ENCODE results near the gene SP140. TPM values are rescaled to one million over a fixed set of nuclear protein-coding genes. Genes with fewer than 3 reads are reported as not detected.
A peak's percentile ranks its signal among the peaks of the same experiment; 100 is the strongest.
"Not testable (repeated sequence)": the region's sequence is repeated elsewhere in the genome, so short reads cannot be mapped to it uniquely, and the experiment has no call there.

SP140 gene
- total and polyA plus RNA-seq, 2 experiments from 2014 or later = 0.24 to 0.70 TPM

DNA sequence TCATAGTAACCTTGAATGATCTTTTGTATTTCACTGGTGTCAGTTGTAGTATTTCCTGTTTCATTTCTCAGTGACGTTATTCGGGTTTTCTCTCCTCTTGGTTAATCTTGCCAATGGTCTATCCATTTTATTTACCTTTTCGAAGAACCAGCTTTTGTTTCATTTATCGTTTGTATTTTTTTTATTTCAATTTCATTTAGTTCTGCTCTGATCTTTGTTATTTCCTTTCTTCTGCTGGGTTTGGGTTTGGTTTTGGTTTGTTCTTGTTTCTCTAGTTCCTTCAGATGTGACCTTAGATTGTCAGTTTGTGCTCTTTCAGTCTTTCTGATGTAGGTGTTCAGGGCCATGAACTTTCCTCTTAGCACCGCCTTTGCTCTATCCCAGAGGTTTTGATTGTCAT is 36.7 kb downstream of the SP140 start:
- Histone ChIP-seq H3K4me1 (ENCODE audit: insufficient read depth) (no peaks in the 10 kb centered on the region), H2AFZ (no peak overlapping the region), H3K36me3 (ENCODE audit: insufficient read depth) (no peaks in the 10 kb centered on the region), H4K20me1 (replicated peaks; ENCODE audit: insufficient read depth) (no peaks in the 10 kb centered on the region), H3F3A (replicated peaks; ENCODE audit: low read depth) (no peaks in the 10 kb centered on the region), H3K27me3 (ENCODE audit: insufficient read depth) (no peaks in the 10 kb centered on the region), H3K27ac (ENCODE audit: low read depth) (no peak overlapping the region), H3K9me2 (ENCODE audit: insufficient read depth) (peaks cover 6% of the 10 kb centered on the region; the same call in 1 of the 2 replicates), H3K4me2 (no peak overlapping the region), H3K79me2 (replicated peaks; ENCODE audit: insufficient read depth) (no peaks in the 10 kb centered on the region), H3K4me3 (no peak overlapping the region)
- Mint-ChIP-seq H3K4me3 (no peak overlapping the region), H3K9me3 (no peaks in the 10 kb centered on the region), H3K27ac (no peak overlapping the region), H3K4me1 (peaks cover 5% of the 10 kb centered on the region; the same call in 2 of the 3 replicates), H3K27me3 (ENCODE audit: insufficient read depth, low read depth, poor library complexity) (no peaks in the 10 kb centered on the region), H3K36me3 (ENCODE audit: low read depth) (no peaks in the 10 kb centered on the region)
- no peak for TF ChIP-seq JUNB (IDR thresholded peaks at IDR 0.05; ENCODE audit: unreplicated experiment)
- DNase-seq (ENCODE audit: low spot score) (no peak), ATAC-seq (no peak)

DNA sequence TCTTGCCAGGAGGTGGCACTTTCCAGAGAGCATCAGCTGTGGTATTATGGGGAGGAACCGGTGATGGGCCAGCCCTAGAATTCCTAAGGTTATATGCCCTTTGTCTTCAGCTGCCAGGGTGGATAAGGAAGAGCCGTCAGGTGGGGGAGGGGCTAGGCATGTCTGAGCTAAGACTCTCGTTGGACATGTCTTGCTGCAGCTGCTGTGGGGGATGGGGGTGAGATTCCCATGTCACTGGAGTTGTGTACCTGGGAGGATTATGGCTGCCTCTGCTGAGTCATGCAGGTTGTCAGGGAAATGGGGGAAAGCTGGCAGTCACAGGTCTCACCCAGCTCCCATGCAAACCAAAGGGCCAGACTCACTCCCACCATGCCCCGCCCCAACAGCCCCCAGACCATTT is 39.4 kb downstream of the SP140 start:
- peak overlapping the region; percentile 66; the same call in 1 of the 2 replicates for H2AFZ ChIP-seq
- not testable (repeated sequence) for H3K27ac ChIP-seq (ENCODE audit: low read depth); H3K9me3 Mint-ChIP-seq; H3K9me2 ChIP-seq (ENCODE audit: insufficient read depth); H3K27me3 Mint-ChIP-seq (ENCODE audit: insufficient read depth, low read depth, poor library complexity); H3K36me3 ChIP-seq (ENCODE audit: insufficient read depth); H3K4me3 Mint-ChIP-seq; H4K20me1 ChIP-seq (replicated peaks; ENCODE audit: insufficient read depth); H3K4me1 ChIP-seq (ENCODE audit: insufficient read depth); H3K4me3 ChIP-seq; H3K4me1 Mint-ChIP-seq; H3K36me3 Mint-ChIP-seq (ENCODE audit: low read depth); H3K4me2 ChIP-seq; ATAC-seq; H3K79me2 ChIP-seq (replicated peaks; ENCODE audit: insufficient read depth); H3K27me3 ChIP-seq (ENCODE audit: insufficient read depth); H3F3A ChIP-seq (replicated peaks; ENCODE audit: low read depth)
- DNase-seq (ENCODE audit: low spot score) = peak; percentile 33
- peak overlapping the region; percentile 88 for H3K27ac Mint-ChIP-seq

DNA sequence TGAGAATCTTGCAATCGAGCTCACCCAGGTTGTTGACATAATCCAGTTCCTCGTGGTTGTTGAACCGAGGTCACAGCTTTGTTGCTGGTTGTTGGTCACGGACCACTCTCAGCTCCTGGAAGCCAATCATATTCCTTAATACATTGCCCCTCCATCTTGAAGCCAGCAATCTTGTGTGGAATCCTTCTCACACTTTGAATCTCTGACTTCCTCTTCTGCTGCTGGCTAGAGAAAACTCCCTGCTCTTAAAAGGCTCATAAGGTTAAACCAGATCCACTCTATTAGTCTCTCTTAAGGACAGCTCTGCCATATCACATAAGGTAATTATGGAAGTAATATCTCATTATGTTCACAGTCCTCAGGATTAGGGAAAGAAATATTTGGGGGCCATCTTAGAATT is 41.1 kb downstream of the SP140 start:
- ATAC-seq = no peak
- TF ChIP-seq, protein P1, sequence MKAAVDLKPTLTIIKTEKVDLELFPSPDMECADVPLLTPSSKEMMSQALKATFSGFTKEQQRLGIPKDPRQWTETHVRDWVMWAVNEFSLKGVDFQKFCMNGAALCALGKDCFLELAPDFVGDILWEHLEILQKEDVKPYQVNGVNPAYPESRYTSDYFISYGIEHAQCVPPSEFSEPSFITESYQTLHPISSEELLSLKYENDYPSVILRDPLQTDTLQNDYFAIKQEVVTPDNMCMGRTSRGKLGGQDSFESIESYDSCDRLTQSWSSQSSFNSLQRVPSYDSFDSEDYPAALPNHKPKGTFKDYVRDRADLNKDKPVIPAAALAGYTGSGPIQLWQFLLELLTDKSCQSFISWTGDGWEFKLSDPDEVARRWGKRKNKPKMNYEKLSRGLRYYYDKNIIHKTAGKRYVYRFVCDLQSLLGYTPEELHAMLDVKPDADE (IDR thresholded peaks at IDR 0.05) = no peak
- TF ChIP-seq EZH2 (IDR thresholded peaks at IDR 0.05; ENCODE audit: low read depth, unreplicated experiment) (no peak), EZH2phosphoT487 (IDR thresholded peaks at IDR 0.05; ENCODE audit: unreplicated experiment) (no peak), ZNF331 (CRISPR knock-in tag; IDR thresholded peaks at IDR 0.05; ENCODE audit: low read depth) (no peak), STAT1 (IDR thresholded peaks at IDR 0.05; ENCODE audit: unreplicated experiment) (no peak), ZNF114 (CRISPR knock-in tag; IDR thresholded peaks at IDR 0.05) (no peak)
- TF ChIP-seq, protein P2, sequence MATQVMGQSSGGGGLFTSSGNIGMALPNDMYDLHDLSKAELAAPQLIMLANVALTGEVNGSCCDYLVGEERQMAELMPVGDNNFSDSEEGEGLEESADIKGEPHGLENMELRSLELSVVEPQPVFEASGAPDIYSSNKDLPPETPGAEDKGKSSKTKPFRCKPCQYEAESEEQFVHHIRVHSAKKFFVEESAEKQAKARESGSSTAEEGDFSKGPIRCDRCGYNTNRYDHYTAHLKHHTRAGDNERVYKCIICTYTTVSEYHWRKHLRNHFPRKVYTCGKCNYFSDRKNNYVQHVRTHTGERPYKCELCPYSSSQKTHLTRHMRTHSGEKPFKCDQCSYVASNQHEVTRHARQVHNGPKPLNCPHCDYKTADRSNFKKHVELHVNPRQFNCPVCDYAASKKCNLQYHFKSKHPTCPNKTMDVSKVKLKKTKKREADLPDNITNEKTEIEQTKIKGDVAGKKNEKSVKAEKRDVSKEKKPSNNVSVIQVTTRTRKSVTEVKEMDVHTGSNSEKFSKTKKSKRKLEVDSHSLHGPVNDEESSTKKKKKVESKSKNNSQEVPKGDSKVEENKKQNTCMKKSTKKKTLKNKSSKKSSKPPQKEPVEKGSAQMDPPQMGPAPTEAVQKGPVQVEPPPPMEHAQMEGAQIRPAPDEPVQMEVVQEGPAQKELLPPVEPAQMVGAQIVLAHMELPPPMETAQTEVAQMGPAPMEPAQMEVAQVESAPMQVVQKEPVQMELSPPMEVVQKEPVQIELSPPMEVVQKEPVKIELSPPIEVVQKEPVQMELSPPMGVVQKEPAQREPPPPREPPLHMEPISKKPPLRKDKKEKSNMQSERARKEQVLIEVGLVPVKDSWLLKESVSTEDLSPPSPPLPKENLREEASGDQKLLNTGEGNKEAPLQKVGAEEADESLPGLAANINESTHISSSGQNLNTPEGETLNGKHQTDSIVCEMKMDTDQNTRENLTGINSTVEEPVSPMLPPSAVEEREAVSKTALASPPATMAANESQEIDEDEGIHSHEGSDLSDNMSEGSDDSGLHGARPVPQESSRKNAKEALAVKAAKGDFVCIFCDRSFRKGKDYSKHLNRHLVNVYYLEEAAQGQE (IDR thresholded peaks at IDR 0.05; ENCODE audit: unreplicated experiment) = no peak

More for the DNA sequence above, 41.1 kb downstream of the SP140 start:
- Mint-ChIP-seq H3K27ac (no peak overlapping the region), H3K9me3 (peaks cover 3% of the 10 kb centered on the region; the same call in 1 of the 3 replicates), H3K27me3 (ENCODE audit: insufficient read depth, low read depth, poor library complexity) (no peaks in the 10 kb centered on the region), H3K4me3 (no peak overlapping the region), H3K36me3 (ENCODE audit: low read depth) (no peaks in the 10 kb centered on the region), H3K4me1 (peaks cover 5% of the 10 kb centered on the region; the same call in 2 of the 3 replicates)
- Histone ChIP-seq H3K27me3 (ENCODE audit: insufficient read depth) (no peaks in the 10 kb centered on the region), H3K4me3 (no peak overlapping the region), H3K4me2 (no peak overlapping the region), H4K20me1 (replicated peaks; ENCODE audit: insufficient read depth) (no peaks in the 10 kb centered on the region), H3K27ac (ENCODE audit: low read depth) (no peak overlapping the region), H3F3A (replicated peaks; ENCODE audit: low read depth) (no peaks in the 10 kb centered on the region), H3K9me2 (ENCODE audit: insufficient read depth) (peaks cover 9% of the 10 kb centered on the region; the same call in 1 of the 2 replicates), H2AFZ (no peak overlapping the region), H3K79me2 (replicated peaks; ENCODE audit: insufficient read depth) (no peaks in the 10 kb centered on the region), H3K4me1 (ENCODE audit: insufficient read depth) (no peaks in the 10 kb centered on the region), H3K36me3 (ENCODE audit: insufficient read depth) (no peaks in the 10 kb centered on the region)
- DNase-seq (ENCODE audit: low spot score) = no peak

Measured in GM23338 (cell line).